ENCODE results near the gene PDSS2. TPM values are rescaled to one million over a fixed set of nuclear protein-coding genes. Genes with fewer than 3 reads are reported as not detected.
"Not testable (repeated sequence)": the region's sequence is repeated elsewhere in the genome, so short reads cannot be mapped to it uniquely, and the experiment has no call there.

The PDSS2 gene
- total RNA-seq, 2 donors from 2014 or later, result 22.5 to 29.4 TPM

GRCh38 chr6:107390056-107390455 lies 69.3 kb downstream of the PDSS2 start:
- ATAC-seq, result no peak
- intact Hi-C loops (cut with DNase I, micrococcal nuclease), result no loop called here
- DNase-seq, result no peak

- ATAC-seq, result no peak
- intact Hi-C loops (cut with DNase I, micrococcal nuclease), result no loop called here
- DNase-seq, result no peak
Observed at GRCh38 chr6:107386904-107387303, 72.5 kb downstream of the PDSS2 start.

GRCh38 chr6:107386340-107386739 lies 73.0 kb downstream of the PDSS2 start:
- intact Hi-C loops (cut with DNase I, micrococcal nuclease), result no loop called here
- no peak for DNase-seq
- ATAC-seq, result no peak

- intact Hi-C loops (cut with DNase I, micrococcal nuclease), result no loop called here
- DNase-seq (no peak), ATAC-seq (no peak)
Observed at GRCh38 chr6:107383705-107384104, 75.7 kb downstream of the PDSS2 start.

- intact Hi-C loops (cut with DNase I, micrococcal nuclease), result no loop called here
- DNase-seq, result no peak
- ATAC-seq, result no peak
Observed at GRCh38 chr6:107374264-107374663, 85.1 kb downstream of the PDSS2 start.

GRCh38 chr6:107369493-107369892 lies 89.9 kb downstream of the PDSS2 start:
- ATAC-seq, result no peak
- intact Hi-C loops (cut with DNase I, micrococcal nuclease), result no loop called here
- no peak for DNase-seq

- DNase-seq (no peak), ATAC-seq (no peak)
- intact Hi-C loops (cut with DNase I, micrococcal nuclease), result no loop called here
Observed at GRCh38 chr6:107368471-107368870, 90.9 kb downstream of the PDSS2 start.

GRCh38 chr6:107364173-107364572 lies 95.2 kb downstream of the PDSS2 start:
- DNase-seq; intact Hi-C loops (cut with DNase I, micrococcal nuclease); ATAC-seq: not testable (repeated sequence)

- intact Hi-C loops (cut with DNase I, micrococcal nuclease), result no loop called here
Observed at GRCh38 chr6:107361753-107362604, 97.4 kb downstream of the PDSS2 start.

GRCh38 chr6:107360476-107360875 lies 98.9 kb downstream of the PDSS2 start:
- DNase-seq (no peak), ATAC-seq (no peak)
- intact Hi-C loops (cut with DNase I, micrococcal nuclease), result no loop called here

More at GRCh38 chr6:107361753-107362604, 97.4 kb downstream of the PDSS2 start:
- no peak for ATAC-seq
- DNase-seq, result no peak

- DNase-seq, result no peak
- intact Hi-C loops (cut with DNase I, micrococcal nuclease), result no loop called here
- no peak for ATAC-seq
Observed at GRCh38 chr6:107357842-107358241, 101.5 kb downstream of the PDSS2 start.

GRCh38 chr6:107357031-107357430 lies 102.3 kb downstream of the PDSS2 start:
- DNase-seq, result no peak
- no peak for ATAC-seq
- intact Hi-C loops (cut with DNase I, micrococcal nuclease), result no loop called here

GRCh38 chr6:107355659-107356058 lies 103.7 kb downstream of the PDSS2 start:
- no peak for DNase-seq
- intact Hi-C loops (cut with DNase I, micrococcal nuclease), result no loop called here
- ATAC-seq, result no peak

- intact Hi-C loops (cut with DNase I, micrococcal nuclease), result no loop called here
- no peak for DNase-seq
- no peak for ATAC-seq
Observed at GRCh38 chr6:107354451-107354850, 104.9 kb downstream of the PDSS2 start.

- ATAC-seq, result no peak
- no peak for DNase-seq
Observed at GRCh38 chr6:107353773-107354382, 105.5 kb downstream of the PDSS2 start.

GRCh38 chr6:107348224-107348623 lies 111.1 kb downstream of the PDSS2 start:
- ATAC-seq (no peak), DNase-seq (no peak)
- intact Hi-C loops (cut with DNase I, micrococcal nuclease), result no loop called here

More at GRCh38 chr6:107353773-107354382, 105.5 kb downstream of the PDSS2 start:
- intact Hi-C loops (cut with DNase I, micrococcal nuclease), result no loop called here

GRCh38 chr6:107345393-107345792 lies 114.0 kb downstream of the PDSS2 start:
- DNase-seq (no peak), ATAC-seq (no peak)
- intact Hi-C loops (cut with DNase I, micrococcal nuclease), result no loop called here

GRCh38 chr6:107344981-107345380 lies 114.4 kb downstream of the PDSS2 start:
- ATAC-seq, result no peak
- no peak for DNase-seq
- intact Hi-C loops (cut with DNase I, micrococcal nuclease), result no loop called here

- ATAC-seq, result no peak
- intact Hi-C loops (cut with DNase I, micrococcal nuclease), result no loop called here
- no peak for DNase-seq
Observed at GRCh38 chr6:107344383-107344782, 115.0 kb downstream of the PDSS2 start.

GRCh38 chr6:107342144-107342543 lies 117.2 kb downstream of the PDSS2 start:
- intact Hi-C loops (cut with DNase I, micrococcal nuclease), result no loop called here
- no peak for ATAC-seq

More at GRCh38 chr6:107342144-107342543, 117.2 kb downstream of the PDSS2 start:
- DNase-seq, result no peak
